ENCODE data around the gene RNF149.

- TF ChIP-seq EZH2 (IDR thresholded peaks at IDR 0.05; ENCODE audit: low read depth, unreplicated experiment) (no peak), POLR2AphosphoS5 (IDR thresholded peaks at IDR 0.05; ENCODE audit: low read depth) (no peak), CREB1 (CRISPR knock-in tag; IDR thresholded peaks at IDR 0.05; ENCODE audit: low read depth) (no peak), EZH2phosphoT487 (IDR thresholded peaks at IDR 0.05; ENCODE audit: unreplicated experiment) (no peak), ZNF331 (CRISPR knock-in tag; IDR thresholded peaks at IDR 0.05; ENCODE audit: low read depth) (no peak), ETS1 (IDR thresholded peaks at IDR 0.05) (no peak), ZNF114 (CRISPR knock-in tag; IDR thresholded peaks at IDR 0.05) (no peak), NANOG (IDR thresholded peaks at IDR 0.05; ENCODE audit: borderline replicate concordance) (no peak)
- TF ChIP-seq, protein P1, sequence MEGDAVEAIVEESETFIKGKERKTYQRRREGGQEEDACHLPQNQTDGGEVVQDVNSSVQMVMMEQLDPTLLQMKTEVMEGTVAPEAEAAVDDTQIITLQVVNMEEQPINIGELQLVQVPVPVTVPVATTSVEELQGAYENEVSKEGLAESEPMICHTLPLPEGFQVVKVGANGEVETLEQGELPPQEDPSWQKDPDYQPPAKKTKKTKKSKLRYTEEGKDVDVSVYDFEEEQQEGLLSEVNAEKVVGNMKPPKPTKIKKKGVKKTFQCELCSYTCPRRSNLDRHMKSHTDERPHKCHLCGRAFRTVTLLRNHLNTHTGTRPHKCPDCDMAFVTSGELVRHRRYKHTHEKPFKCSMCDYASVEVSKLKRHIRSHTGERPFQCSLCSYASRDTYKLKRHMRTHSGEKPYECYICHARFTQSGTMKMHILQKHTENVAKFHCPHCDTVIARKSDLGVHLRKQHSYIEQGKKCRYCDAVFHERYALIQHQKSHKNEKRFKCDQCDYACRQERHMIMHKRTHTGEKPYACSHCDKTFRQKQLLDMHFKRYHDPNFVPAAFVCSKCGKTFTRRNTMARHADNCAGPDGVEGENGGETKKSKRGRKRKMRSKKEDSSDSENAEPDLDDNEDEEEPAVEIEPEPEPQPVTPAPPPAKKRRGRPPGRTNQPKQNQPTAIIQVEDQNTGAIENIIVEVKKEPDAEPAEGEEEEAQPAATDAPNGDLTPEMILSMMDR (conservative IDR thresholded peaks at IDR 0.05; ENCODE audit: low read depth in 2 of 2), result no peak
- TF ChIP-seq, protein P2, sequence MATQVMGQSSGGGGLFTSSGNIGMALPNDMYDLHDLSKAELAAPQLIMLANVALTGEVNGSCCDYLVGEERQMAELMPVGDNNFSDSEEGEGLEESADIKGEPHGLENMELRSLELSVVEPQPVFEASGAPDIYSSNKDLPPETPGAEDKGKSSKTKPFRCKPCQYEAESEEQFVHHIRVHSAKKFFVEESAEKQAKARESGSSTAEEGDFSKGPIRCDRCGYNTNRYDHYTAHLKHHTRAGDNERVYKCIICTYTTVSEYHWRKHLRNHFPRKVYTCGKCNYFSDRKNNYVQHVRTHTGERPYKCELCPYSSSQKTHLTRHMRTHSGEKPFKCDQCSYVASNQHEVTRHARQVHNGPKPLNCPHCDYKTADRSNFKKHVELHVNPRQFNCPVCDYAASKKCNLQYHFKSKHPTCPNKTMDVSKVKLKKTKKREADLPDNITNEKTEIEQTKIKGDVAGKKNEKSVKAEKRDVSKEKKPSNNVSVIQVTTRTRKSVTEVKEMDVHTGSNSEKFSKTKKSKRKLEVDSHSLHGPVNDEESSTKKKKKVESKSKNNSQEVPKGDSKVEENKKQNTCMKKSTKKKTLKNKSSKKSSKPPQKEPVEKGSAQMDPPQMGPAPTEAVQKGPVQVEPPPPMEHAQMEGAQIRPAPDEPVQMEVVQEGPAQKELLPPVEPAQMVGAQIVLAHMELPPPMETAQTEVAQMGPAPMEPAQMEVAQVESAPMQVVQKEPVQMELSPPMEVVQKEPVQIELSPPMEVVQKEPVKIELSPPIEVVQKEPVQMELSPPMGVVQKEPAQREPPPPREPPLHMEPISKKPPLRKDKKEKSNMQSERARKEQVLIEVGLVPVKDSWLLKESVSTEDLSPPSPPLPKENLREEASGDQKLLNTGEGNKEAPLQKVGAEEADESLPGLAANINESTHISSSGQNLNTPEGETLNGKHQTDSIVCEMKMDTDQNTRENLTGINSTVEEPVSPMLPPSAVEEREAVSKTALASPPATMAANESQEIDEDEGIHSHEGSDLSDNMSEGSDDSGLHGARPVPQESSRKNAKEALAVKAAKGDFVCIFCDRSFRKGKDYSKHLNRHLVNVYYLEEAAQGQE (IDR thresholded peaks at IDR 0.05; ENCODE audit: unreplicated experiment), result no peak
These were observed 20.0 kb upstream of the RNF149 start for GRCh38 chr2:101328474-101329007.
